OCI-LY1 (cell line): ENCODE data around the gene NTSR1.

Source experiments
- H2AFZ ChIP-seq: fragments of 200-600 bp; sonication (generic), shearing (Covaris generic); 2 replicates; pipeline ENCODE4 v1.6.0; 2014; ENCODE audit warnings: antibody characterized with exemption, mild to moderate bottlenecking, low read length
- H3F3A ChIP-seq: fragments of 200-600 bp; sonication (generic), shearing (Covaris generic); 2 replicates; pipeline ENCODE4 v1.6.0; 2014; ENCODE audit warnings: mild to moderate bottlenecking, antibody characterized with exemption, low read length, moderate library complexity; ENCODE audit not compliant: insufficient read depth
- H3K27ac ChIP-seq: fragments of 200-600 bp; sonication (generic); 2 replicates; pipeline ENCODE4 v1.5.1; 2014; ENCODE audit warnings: low read length, mixed run types, mild to moderate bottlenecking, low read depth; ENCODE audit not compliant: poor library complexity, severe bottlenecking
- H3K27me3 ChIP-seq: fragments of 200-600 bp; sonication (generic); 2 replicates; pipeline ENCODE4 v1.6.0; 2014; ENCODE audit warnings: antibody characterized with exemption, mild to moderate bottlenecking, low read length, moderate library complexity; ENCODE audit not compliant: insufficient read depth
- H3K36me3 ChIP-seq: fragments of 200-600 bp; sonication (generic); 2 replicates; pipeline ENCODE4 v1.6.1; 2014; ENCODE audit warnings: mild to moderate bottlenecking, antibody characterized with exemption, low read length, moderate library complexity, mixed read lengths; ENCODE audit not compliant: insufficient read depth
- H3K4me1 ChIP-seq: fragments of 200-600 bp; sonication (generic); 2 replicates; pipeline ENCODE4 v1.5.1; 2014; ENCODE audit warnings: mild to moderate bottlenecking, low read length, moderate library complexity; ENCODE audit not compliant: insufficient read depth, severe bottlenecking
- H3K4me2 ChIP-seq: fragments of 200-600 bp; sonication (generic), shearing (Covaris generic); 2 replicates; pipeline ENCODE4 v1.6.1; 2014; ENCODE audit warnings: low read length
- H3K4me3 ChIP-seq: fragments of 200-600 bp; sonication (generic); 2 replicates; pipeline ENCODE4 v1.5.1; 2014; ENCODE audit warnings: low read length, low read depth, mild to moderate bottlenecking, mixed read lengths; ENCODE audit not compliant: poor library complexity, severe bottlenecking
- H3K79me2 ChIP-seq: fragments of 200-600 bp; shearing (Covaris generic); 2 replicates; pipeline ENCODE4 v1.6.1; 2016; ENCODE audit warnings: mixed run types, low read length, mixed read lengths; ENCODE audit not compliant: insufficient read depth
- H3K9ac ChIP-seq: fragments of 200-600 bp; sonication (generic), shearing (Covaris generic); 2 replicates; pipeline ENCODE4 v1.6.1; 2014; ENCODE audit warnings: mild to moderate bottlenecking, low read length, mixed read lengths
- H3K9me2 ChIP-seq: fragments of 200-600 bp; sonication (generic), shearing (Covaris generic); 2 replicates; pipeline ENCODE4 v1.6.1; 2014; ENCODE audit warnings: low read depth, mild to moderate bottlenecking, low read length, mixed read lengths
- H3K9me3 ChIP-seq: fragments of 200-600 bp; shearing (Covaris generic); 2 replicates; pipeline ENCODE4 v1.6.1; 2014; ENCODE audit warnings: low read length, mixed read lengths
- H4K20me1 ChIP-seq: fragments of 200-600 bp; sonication (generic), shearing (Covaris generic); 2 replicates; pipeline ENCODE4 v1.6.0; 2016; ENCODE audit warnings: mild to moderate bottlenecking, low read length; ENCODE audit not compliant: insufficient read depth
- CTCF ChIP-seq: fragments of 200-600 bp; sonication (generic), shearing (Covaris generic); IDR thresholded peaks from 2 replicates; pipeline ENCODE4 v1.5.1; 2017; ENCODE audit warnings: mild to moderate bottlenecking, antibody characterized with exemption, low read length, moderate library complexity, mixed read lengths
- EZH2 ChIP-seq: fragments of 200-600 bp; sonication (generic), shearing (Covaris generic); IDR thresholded peaks from 2 replicates; pipeline ENCODE4 v1.8.0; 2017; ENCODE audit warnings: borderline replicate concordance, mixed run types, mild to moderate bottlenecking, antibody characterized with exemption, low read length, moderate library complexity, mixed read lengths

Gene NTSR1

GRCh38 chr20:62708591-62709536, at the start of gene NTSR1:
Gene NTSR1, plus strand, starts transcription at chr20:62708836. Its CDS starts 372 bp downstream, at chr20:62709208.
- Histone ChIP-seq H3K9ac (no peak within 1 kb of the TSS), H3K27ac (no peak within 1 kb of the TSS), H3K4me1 (no peaks in the 10 kb centered on the region), H3K27me3 (no peaks in the 10 kb centered on the region), H3F3A (no peaks in the 10 kb centered on the region), H3K9me2 (no peaks in the 10 kb centered on the region), H3K36me3 (no peaks in the 10 kb centered on the region), H2AFZ (no peak within 1 kb of the TSS), H4K20me1 (no peaks in the 10 kb centered on the region), H3K4me3 (no peak within 1 kb of the TSS), H3K4me2 (no peak within 1 kb of the TSS), H3K79me2 (no peaks in the 10 kb centered on the region), H3K9me3 (no peaks in the 10 kb centered on the region)
- TF ChIP-seq CTCF: no peak
- TF ChIP-seq EZH2: no peak

DNA sequence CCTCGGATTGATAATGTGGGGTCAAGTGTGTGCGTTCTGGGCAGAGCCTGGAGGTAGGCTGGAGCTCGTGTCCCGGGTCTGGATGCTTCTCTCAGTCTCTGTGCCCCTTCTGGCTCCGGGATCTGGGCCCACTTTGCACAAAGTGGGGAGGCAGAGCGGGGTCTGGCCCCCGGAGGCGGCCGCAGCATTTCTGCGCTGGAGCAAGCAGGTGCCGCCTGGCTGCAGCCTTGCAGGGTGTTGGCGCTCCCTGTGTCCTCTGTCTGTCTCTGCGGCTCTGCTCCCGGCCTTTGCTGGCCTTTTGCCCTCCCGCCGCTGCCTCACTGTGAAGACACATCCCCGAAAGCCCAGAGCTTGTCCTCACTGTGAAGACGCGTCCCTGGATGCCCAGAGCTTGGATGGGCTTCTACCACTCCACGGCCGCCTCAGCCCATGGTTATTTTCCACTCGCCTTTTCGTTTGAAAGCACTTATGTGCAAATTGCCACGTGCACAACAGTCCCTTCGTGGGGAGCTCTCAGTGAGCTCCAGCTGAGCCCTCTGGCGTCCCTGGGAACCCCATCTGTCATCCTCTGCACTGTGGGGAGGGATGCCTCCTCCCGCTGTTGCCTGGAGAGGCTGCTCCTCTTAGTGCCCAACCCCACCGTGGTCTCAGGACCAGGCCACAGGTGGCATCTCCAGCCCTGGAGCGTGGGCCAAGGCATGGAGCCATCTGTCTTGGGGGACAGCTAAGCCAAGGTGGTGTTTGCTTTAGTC, 49.0 kb upstream of the NTSR1 start:
- H4K20me1 ChIP-seq: no peaks in the 10 kb centered on the region
- no peak for TF ChIP-seq CTCF
- TF ChIP-seq EZH2: no peak
- no peak overlapping the region for H3K4me3 ChIP-seq
- no peaks in the 10 kb centered on the region for H3F3A ChIP-seq
- no peak overlapping the region for H3K4me2 ChIP-seq
- no peaks in the 10 kb centered on the region for H3K9me3 ChIP-seq
- H3K36me3 ChIP-seq: no peaks in the 10 kb centered on the region
- no peak overlapping the region for H3K27ac ChIP-seq
- H3K27me3 ChIP-seq: no peaks in the 10 kb centered on the region; the same call in 1 of the 2 replicates
- H3K9ac ChIP-seq: no peak overlapping the region
- no peaks in the 10 kb centered on the region for H3K9me2 ChIP-seq
- no peaks in the 10 kb centered on the region for H3K4me1 ChIP-seq
- H3K79me2 ChIP-seq: no peaks in the 10 kb centered on the region
- H2AFZ ChIP-seq: no peak overlapping the region

DNA sequence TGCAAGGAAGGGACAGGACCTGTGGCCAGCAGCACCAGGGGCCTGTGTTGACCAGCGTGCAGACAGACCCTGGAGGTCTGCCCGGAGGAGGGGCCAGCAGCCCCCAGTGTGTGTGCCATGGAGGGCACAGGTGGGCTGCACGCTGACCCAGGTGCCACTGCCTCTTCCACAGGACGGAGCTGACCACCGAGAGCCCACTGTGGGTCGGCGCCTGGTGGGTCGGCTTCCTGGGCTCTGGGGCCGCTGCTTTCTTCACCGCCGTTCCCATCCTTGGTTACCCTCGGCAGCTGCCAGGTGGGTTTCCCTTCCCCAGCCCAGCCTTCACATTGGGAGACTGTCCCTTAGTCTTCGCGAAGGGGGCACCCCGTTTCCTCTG, 48.4 kb upstream of the NTSR1 start:
- no peak for TF ChIP-seq CTCF
- TF ChIP-seq EZH2: no peak
- no peaks in the 10 kb centered on the region for H3K36me3 ChIP-seq
- no peaks in the 10 kb centered on the region for H3K79me2 ChIP-seq
- H3K9me2 ChIP-seq: no peaks in the 10 kb centered on the region
- H3K27me3 ChIP-seq: no peaks in the 10 kb centered on the region; the same call in 1 of the 2 replicates
- no peak overlapping the region for H3K9ac ChIP-seq
- H4K20me1 ChIP-seq: no peaks in the 10 kb centered on the region
- H3K4me1 ChIP-seq: no peaks in the 10 kb centered on the region
- no peak overlapping the region for H3K4me3 ChIP-seq
- no peak overlapping the region for H3K27ac ChIP-seq
- no peaks in the 10 kb centered on the region for H3K9me3 ChIP-seq
- no peak overlapping the region for H3K4me2 ChIP-seq
- H3F3A ChIP-seq: no peaks in the 10 kb centered on the region
- H2AFZ ChIP-seq: no peak overlapping the region
